Right atrium auricular region (tissue), 2 donors: ENCODE data around the gene TET2. TPM values are rescaled to one million over a fixed set of nuclear protein-coding genes. Genes with fewer than 3 reads are reported as not detected.

Experiments
- DNase-seq: peaks from one replicate; pipeline ENCODE4 v3.0.0-alpha.2; 2019; ENCODE audit warnings: low spot score
- H3K27ac ChIP-seq, 2 donors: fragments of 200-600 bp; sonication (generic); 1 replicate in 1 of 2; 2 replicates in 1 of 2; pipeline ENCODE4 v1.5.1; 2016 to 2019
- H3K27me3 ChIP-seq, 2 donors: fragments of 200-600 bp; sonication (generic); one replicate each; pipeline versions ENCODE4 v1.5.1 to v1.6.0; 2017 to 2019
- H3K36me3 ChIP-seq: fragments of 200-600 bp; sonication (generic); one replicate; pipeline ENCODE4 v1.5.1; 2016
- H3K4me1 ChIP-seq, 2 donors: fragments of 200-600 bp; sonication (generic); one replicate each; pipeline versions ENCODE4 v1.5.1 to v1.6.0; 2017 to 2019
- H3K4me3 ChIP-seq, 2 donors: fragments of 200-600 bp; sonication (generic); 1 replicate in 1 of 2; 2 replicates in 1 of 2; pipeline ENCODE4 v1.5.1; 2017 to 2019; ENCODE audit warnings: mild to moderate bottlenecking in 1 of 2, moderate library complexity in 1 of 2
- H3K9me3 ChIP-seq, 2 donors: fragments of 200-600 bp; sonication (generic); one replicate each; pipeline ENCODE4 v1.5.1; 2019
- CTCF ChIP-seq, 2 donors: fragments of 200-600 bp; sonication (generic); IDR thresholded peaks; one replicate each; pipeline ENCODE4 v1.5.1; 2019; ENCODE audit warnings: antibody characterized with exemption in 2 of 2
- total RNA-seq, 2 donors: library from RNA; depleted of rRNA; stranded (reverse); fragments of >200 nt; gene quantifications; one replicate each; pipeline ENCODE4 v1.1.0, GENCODE V29; 2016

Gene TET2
- total RNA-seq, 2 donors from 2014 or later, result 15.4 to 16.2 TPM

DNA sequence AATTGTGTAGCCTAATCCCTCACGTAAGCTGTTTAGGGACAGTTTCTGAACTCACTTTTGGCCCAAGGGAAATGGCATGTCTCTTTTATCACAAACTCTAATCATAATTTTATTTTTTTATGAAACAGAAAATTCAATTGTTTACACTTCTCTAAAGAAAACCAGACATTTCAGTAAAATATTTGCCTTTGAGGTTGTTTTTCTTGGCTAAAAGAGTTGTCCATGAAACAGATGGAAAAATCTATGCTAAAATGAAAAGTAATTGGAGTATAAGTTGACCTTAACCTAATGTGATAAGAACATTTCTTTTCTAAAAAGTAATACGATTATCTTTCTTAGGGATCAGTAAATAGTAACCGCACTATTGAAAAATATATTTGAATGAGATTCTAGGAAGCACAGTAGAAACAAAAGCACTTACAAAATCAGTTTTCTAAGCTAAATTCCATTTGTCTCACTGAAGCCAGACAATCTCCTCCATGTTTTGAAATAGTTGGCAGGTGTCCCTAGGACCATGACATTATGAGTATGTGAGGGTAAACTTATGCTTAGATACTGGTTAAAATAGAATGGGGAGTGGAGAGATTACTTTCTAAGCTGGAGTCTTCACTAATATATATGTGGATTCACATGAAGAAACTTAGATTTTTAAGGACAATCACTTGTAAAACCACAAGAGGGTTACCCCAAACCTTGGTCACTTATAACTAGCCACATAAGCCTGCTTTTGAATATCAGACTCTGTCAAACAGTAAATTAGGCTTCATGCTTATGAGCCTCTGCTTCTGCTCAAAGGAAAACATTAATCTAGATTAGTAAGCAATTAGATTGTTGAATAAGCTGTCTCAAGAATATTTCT, 20.1 kb upstream of the TET2 start:
- no peak for DNase-seq
- no peak overlapping the region for H3K27ac ChIP-seq
- no peak for TF ChIP-seq CTCF (IDR thresholded peaks at IDR 0.05)
- peaks cover 0 to 7% of the 10 kb centered on the region in 2 donors for H3K4me1 ChIP-seq
- H3K36me3 ChIP-seq, result no peaks in the 10 kb centered on the region
- H3K9me3 ChIP-seq, result no peaks in the 10 kb centered on the region
- H3K27me3 ChIP-seq, result no peaks in the 10 kb centered on the region
- no peak overlapping the region for H3K4me3 ChIP-seq

- no peak for TF ChIP-seq CTCF (IDR thresholded peaks at IDR 0.05)
- H3K4me3 ChIP-seq, result no peak overlapping the region
- no peak for DNase-seq
- no peak overlapping the region for H3K27ac ChIP-seq
- no peaks in the 10 kb centered on the region for H3K36me3 ChIP-seq
- H3K27me3 ChIP-seq, result no peaks in the 10 kb centered on the region
- H3K9me3 ChIP-seq, result no peaks in the 10 kb centered on the region
- H3K4me1 ChIP-seq, result peaks cover 0 to 7% of the 10 kb centered on the region in 2 donors
Measured at GRCh38 chr4:105127170-105127445, 19.6 kb upstream of the TET2 start.

GRCh38 chr4:105128208-105128607, 18.5 kb upstream of the TET2 start:
- Histone ChIP-seq H3K4me1 (peaks cover 0 to 7% of the 10 kb centered on the region in 2 donors), H3K27me3 (no peaks in the 10 kb centered on the region), H3K4me3 (no peak overlapping the region), H3K9me3 (no peaks in the 10 kb centered on the region), H3K27ac (no peak overlapping the region), H3K36me3 (no peaks in the 10 kb centered on the region)
- TF ChIP-seq CTCF (IDR thresholded peaks at IDR 0.05), result no peak
- DNase-seq, result no peak

DNA sequence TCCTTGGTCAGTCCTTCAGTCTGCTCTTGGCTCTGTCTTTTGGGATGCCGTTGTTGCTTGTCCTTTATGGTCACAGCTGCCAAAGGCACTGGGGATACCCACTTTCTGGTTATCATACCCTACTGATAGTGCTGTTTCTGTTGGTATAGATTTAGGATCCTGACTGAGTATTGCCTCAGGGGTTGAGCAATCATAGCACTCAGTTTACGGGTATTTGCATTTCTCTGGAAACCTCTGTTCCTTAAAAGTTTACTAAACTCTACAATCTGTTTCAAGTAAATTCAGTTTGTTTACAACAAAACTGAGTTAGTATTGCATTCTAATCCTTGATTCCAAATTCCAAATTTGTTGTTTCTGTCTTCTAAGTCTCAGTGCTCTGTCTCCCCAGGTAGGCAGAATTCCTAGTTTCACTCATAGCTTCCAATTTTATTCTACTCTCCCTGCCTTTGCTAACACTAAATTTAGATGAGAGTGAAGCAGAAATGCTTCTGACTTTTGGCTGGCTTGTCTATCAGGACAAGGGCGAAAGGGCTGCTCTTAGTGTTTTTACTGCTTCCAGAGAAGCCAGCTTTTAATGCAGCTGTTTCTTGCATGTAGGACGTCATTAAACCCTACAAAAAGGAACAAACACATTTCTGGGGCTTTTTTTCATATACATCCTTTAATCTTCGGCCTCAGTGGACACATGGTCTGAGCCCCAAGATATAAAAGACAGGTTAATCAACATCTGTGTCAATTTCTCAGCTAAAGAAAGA, 17.2 kb upstream of the TET2 start:
- no peak for TF ChIP-seq CTCF (IDR thresholded peaks at IDR 0.05)
- no peak overlapping the region for H3K27ac ChIP-seq
- no peak for DNase-seq
- peaks cover 0 to 7% of the 10 kb centered on the region in 2 donors for H3K4me1 ChIP-seq
- no peaks in the 10 kb centered on the region for H3K36me3 ChIP-seq
- no peaks in the 10 kb centered on the region for H3K9me3 ChIP-seq
- no peaks in the 10 kb centered on the region for H3K27me3 ChIP-seq
- H3K4me3 ChIP-seq, result no peak overlapping the region

DNA sequence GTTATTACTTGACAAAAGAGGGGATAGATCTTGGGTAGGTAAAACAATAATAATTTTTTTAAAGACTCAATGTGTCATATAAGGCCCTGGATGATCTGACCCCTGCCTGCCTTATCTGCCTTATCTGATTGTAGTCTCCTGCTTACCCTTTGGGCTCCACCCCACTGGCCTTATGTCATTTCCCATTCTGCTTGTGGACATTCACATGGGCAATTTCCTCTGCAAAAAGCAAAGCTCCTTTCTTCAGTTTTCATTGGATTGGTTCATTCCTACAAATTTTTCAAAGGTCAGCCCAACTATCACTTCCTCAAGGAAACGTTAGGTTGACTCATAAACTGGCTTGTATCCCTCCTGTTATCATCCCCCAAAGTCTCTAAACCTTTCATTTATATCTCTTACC, 15.7 kb upstream of the TET2 start:
- no peak for TF ChIP-seq CTCF (IDR thresholded peaks at IDR 0.05)

More for the DNA sequence above, 15.7 kb upstream of the TET2 start:
- DNase-seq, result no peak
- Histone ChIP-seq H3K4me1 (peaks cover 0 to 7% of the 10 kb centered on the region in 2 donors), H3K27ac (no peak overlapping the region), H3K9me3 (no peaks in the 10 kb centered on the region), H3K4me3 (no peak overlapping the region), H3K36me3 (no peaks in the 10 kb centered on the region), H3K27me3 (no peaks in the 10 kb centered on the region)
